ENCODE data around the gene BIRC6.
"Not testable (repeated sequence)": the region's sequence is repeated elsewhere in the genome, so short reads cannot be mapped to it uniquely, and the experiment has no call there.

The BIRC6 gene

GRCh38 chr2:32366595-32366994, 9.8 kb downstream of the BIRC6 start:
- H3K4me3 ChIP-seq (ENCODE audit: low read depth, low read length): no peak overlapping the region
- no peak for TF ChIP-seq CTCF (IDR thresholded peaks at IDR 0.05; ENCODE audit: borderline replicate concordance, insufficient read depth, low read depth, low read length)

- no peak overlapping the region for H3K4me3 ChIP-seq (ENCODE audit: low read depth, low read length)
- TF ChIP-seq CTCF (IDR thresholded peaks at IDR 0.05; ENCODE audit: borderline replicate concordance, insufficient read depth, low read depth, low read length): no peak
Observed at GRCh38 chr2:32369222-32369621, 12.4 kb downstream of the BIRC6 start.

- H3K4me3 ChIP-seq (ENCODE audit: low read depth, low read length): not testable (repeated sequence)
Observed at GRCh38 chr2:32370942-32371341, 14.1 kb downstream of the BIRC6 start.

- H3K4me3 ChIP-seq (ENCODE audit: low read depth, low read length): no peak overlapping the region
Observed at GRCh38 chr2:32372519-32373182, 15.8 kb downstream of the BIRC6 start.

GRCh38 chr2:32375228-32375892, 18.5 kb downstream of the BIRC6 start:
- no peak for TF ChIP-seq CTCF (IDR thresholded peaks at IDR 0.05; ENCODE audit: borderline replicate concordance, insufficient read depth, low read depth, low read length)
- no peak overlapping the region for H3K4me3 ChIP-seq (ENCODE audit: low read depth, low read length)

More at GRCh38 chr2:32372519-32373182, 15.8 kb downstream of the BIRC6 start:
- no peak for TF ChIP-seq CTCF (IDR thresholded peaks at IDR 0.05; ENCODE audit: borderline replicate concordance, insufficient read depth, low read depth, low read length)

GRCh38 chr2:32376756-32377155, 19.9 kb downstream of the BIRC6 start:
- no peak for TF ChIP-seq CTCF (IDR thresholded peaks at IDR 0.05; ENCODE audit: borderline replicate concordance, insufficient read depth, low read depth, low read length)
- H3K4me3 ChIP-seq (ENCODE audit: low read depth, low read length): no peak overlapping the region

- no peak for TF ChIP-seq CTCF (IDR thresholded peaks at IDR 0.05; ENCODE audit: borderline replicate concordance, insufficient read depth, low read depth, low read length)
Observed at GRCh38 chr2:32377928-32378327, 21.1 kb downstream of the BIRC6 start.

More at GRCh38 chr2:32377928-32378327, 21.1 kb downstream of the BIRC6 start:
- no peak overlapping the region for H3K4me3 ChIP-seq (ENCODE audit: low read depth, low read length)

Measured in GM12875 (cell line).